Epithelial cell of umbilical artery (primary cell): ENCODE results near the gene ABHD14A. TPM values are rescaled to one million over a fixed set of nuclear protein-coding genes. Genes with fewer than 3 reads are reported as not detected.

ENCODE experiments used
- total RNA-seq: library from RNA; depleted of rRNA; stranded (reverse); fragments of >200 nt; gene quantifications from 2 replicates; pipeline ENCODE4 v1.2.3, GENCODE V29; 2014

The ABHD14A gene
- total RNA-seq: 5.5 and 7.9 TPM in 2 replicates

GRCh38 chr3:51974963-51975851, at the start of gene ABHD14A:
Gene ABHD14A, plus strand, starts transcription at chr3:51975064. Its CDS starts 72 bp downstream, at chr3:51975136.

GRCh38 chr3:51941798-51942602, 32.9 kb upstream of the ABHD14A start, which contains the start of the genes PARP3 and RRP9:
Gene PARP3, plus strand, starts transcription at chr3:51942363. Its CDS starts 993 bp downstream, at chr3:51943356.
Gene RRP9, minus strand, starts transcription at chr3:51941904. Its CDS starts 37 bp downstream, at chr3:51941867.

GRCh38 chr3:51955175-51955892, 19.5 kb upstream of the ABHD14A start, which contains the start of gene GPR62:
Gene GPR62, plus strand, starts transcription at chr3:51955381. Its CDS starts 272 bp downstream, at chr3:51955653.

GRCh38 chr3:51967384-51968169, 7.3 kb upstream of the ABHD14A start, which contains the start of gene PCBP4:
Gene PCBP4, minus strand, starts transcription at chr3:51967454. Its CDS starts 6,214 bp downstream, at chr3:51961240.

GRCh38 chr3:51982838-51983577, 8.1 kb downstream of the ABHD14A start, which contains the start of gene ACY1:
Gene ACY1, plus strand, starts transcription at chr3:51983535. Its CDS starts 530 bp downstream, at chr3:51984065.

GRCh38 chr3:51995346-51996163, 20.7 kb downstream of the ABHD14A start, which contains the start of gene RPL29:
Gene RPL29, minus strand, starts transcription at chr3:51995895. Its CDS starts 434 bp downstream, at chr3:51995461.

Other genes starting within 250 kb of the ABHD14A start
- gene IQCF6, start 195.8 kb upstream of the ABHD14A start, total RNA-seq: not detected in 2 replicates
- gene IQCF2, start 113.4 kb upstream of the ABHD14A start, total RNA-seq: not detected in 2 replicates
- gene IQCF5, start 99.5 kb upstream of the ABHD14A start, total RNA-seq: not detected in 2 replicates
- gene IQCF1, start 71.7 kb upstream of the ABHD14A start, total RNA-seq: not detected in 2 replicates
- 35.4 and 48.5 TPM in 2 replicates for gene RRP9, start 33.2 kb upstream of the ABHD14A start, total RNA-seq
- gene PARP3, start 32.7 kb upstream of the ABHD14A start, total RNA-seq: 7.1 and 7.8 TPM in 2 replicates
- under 0.01 TPM in 1 of 2 replicates, not detected in the other for gene GPR62, start 19.7 kb upstream of the ABHD14A start, total RNA-seq
- 20.1 and 26.0 TPM in 2 replicates for gene PCBP4, start 7.6 kb upstream of the ABHD14A start, total RNA-seq
- 10.1 and 11.6 TPM in 2 replicates for gene ABHD14B, start 1.0 kb upstream of the ABHD14A start, total RNA-seq
- gene ACY1, start 8.5 kb downstream of the ABHD14A start, total RNA-seq: 15.6 and 19.8 TPM in 2 replicates
- 1,157 and 1,199 TPM in 2 replicates for gene RPL29, start 20.8 kb downstream of the ABHD14A start, total RNA-seq
- 9.6 and 10.4 TPM in 2 replicates for gene DUSP7, start 81.5 kb downstream of the ABHD14A start, total RNA-seq
- gene POC1A, start 179.4 kb downstream of the ABHD14A start, total RNA-seq: 9.1 and 11.4 TPM in 2 replicates
- 45.1 and 47.1 TPM in 2 replicates for gene ALAS1, start 223.1 kb downstream of the ABHD14A start, total RNA-seq